Measurements from ENCODE around the gene PTPRN2. TPM values are rescaled to one million over a fixed set of nuclear protein-coding genes. Genes with fewer than 3 reads are reported as not detected.

The PTPRN2 gene
- total and polyA plus RNA-seq, 2 donors (not counting 1 experiment from before 2014, with no cell fraction given) = 0.54 to 1.2 TPM

GRCh38 chr7:157806711-157807110 lies 780.9 kb downstream of the PTPRN2 start:
- Histone ChIP-seq H3K4me3 (replicated peaks in 1 of 4; ENCODE audit: control extremely low read depth in 1 of 4, insufficient read depth in 1 of 4, low read depth in 3 of 4, low read length in 4 of 4) (no peak overlapping the region), H3K27ac (ENCODE audit: insufficient read depth, low read length) (no peak overlapping the region)
- DNase-seq (ENCODE audit: low read depth in 2 of 2) = no peak

DNA sequence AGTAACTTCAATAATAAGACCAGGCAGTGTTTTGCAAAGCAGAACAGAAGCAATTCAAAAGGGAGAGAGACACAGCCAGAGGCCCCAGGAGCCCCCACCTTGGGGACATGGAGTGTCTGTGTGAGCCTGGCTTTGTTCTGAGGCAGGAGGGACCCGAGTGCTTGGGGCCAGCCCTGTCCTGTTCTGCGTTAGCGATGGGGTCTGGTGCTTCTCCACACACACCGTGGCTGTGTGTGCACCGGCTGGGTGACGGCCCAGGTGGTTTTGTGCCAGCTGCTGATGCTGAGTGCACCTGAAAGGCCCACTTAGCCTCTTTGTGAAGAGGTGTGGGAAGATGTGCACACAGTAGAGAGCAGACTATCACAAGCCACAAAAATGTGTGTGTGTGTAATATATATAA lies 781.9 kb downstream of the PTPRN2 start:
- Histone ChIP-seq H3K4me1 (ENCODE audit: control insufficient read depth, extremely low read depth, insufficient read depth, low read length) (no peaks in the 10 kb centered on the region), H3K27ac (ENCODE audit: insufficient read depth, low read length) (no peak overlapping the region), H3K36me3 (ENCODE audit: control insufficient read depth, insufficient read depth, low read length) (no peaks in the 10 kb centered on the region), H3K79me2 (ENCODE audit: control insufficient read depth, insufficient read depth, low read length) (no peaks in the 10 kb centered on the region), H3K9me3 (ENCODE audit: control insufficient read depth, insufficient read depth, low read depth, low read length) (no peaks in the 10 kb centered on the region), H3K4me3 (replicated peaks in 1 of 4; ENCODE audit: control extremely low read depth in 1 of 4, insufficient read depth in 1 of 4, low read depth in 3 of 4, low read length in 4 of 4) (no peak overlapping the region), H3K4me2 (ENCODE audit: extremely low read depth, insufficient read depth, low read length) (no peak overlapping the region), H3K9ac (ENCODE audit: insufficient read depth, low read length) (no peak overlapping the region), H2AFZ (ENCODE audit: low read length) (no peak overlapping the region), H3K27me3 (ENCODE audit: control insufficient read depth, insufficient read depth, low read length) (no peaks in the 10 kb centered on the region), H4K20me1 (ENCODE audit: control insufficient read depth, extremely low read depth, insufficient read depth, low read length) (no peaks in the 10 kb centered on the region)
- TF ChIP-seq CTCF (conservative IDR thresholded peaks at IDR 0.05 in 1 of 2, IDR thresholded peaks at IDR 0.05 in 1 of 2; ENCODE audit: low read depth in 1 of 2, low read length in 2 of 2) (no peak), EZH2 (IDR thresholded peaks at IDR 0.05; ENCODE audit: low read length, missing control alignments) (no peak)
- DNase-seq (ENCODE audit: low read depth in 2 of 2) = no peak

More at GRCh38 chr7:157806711-157807110, 780.9 kb downstream of the PTPRN2 start:
- no peaks in the 10 kb centered on the region for H3K4me1 ChIP-seq (ENCODE audit: control insufficient read depth, extremely low read depth, insufficient read depth, low read length)
- no peak for TF ChIP-seq EZH2 (IDR thresholded peaks at IDR 0.05; ENCODE audit: low read length, missing control alignments)
- TF ChIP-seq CTCF (conservative IDR thresholded peaks at IDR 0.05 in 1 of 2, IDR thresholded peaks at IDR 0.05 in 1 of 2; ENCODE audit: low read depth in 1 of 2, low read length in 2 of 2) = no peak
- H3K9me3 ChIP-seq (ENCODE audit: control insufficient read depth, insufficient read depth, low read depth, low read length) = no peaks in the 10 kb centered on the region
- H3K27me3 ChIP-seq (ENCODE audit: control insufficient read depth, insufficient read depth, low read length) = no peaks in the 10 kb centered on the region
- no peaks in the 10 kb centered on the region for H3K79me2 ChIP-seq (ENCODE audit: control insufficient read depth, insufficient read depth, low read length)
- H2AFZ ChIP-seq (ENCODE audit: low read length) = no peak overlapping the region
- H3K4me2 ChIP-seq (ENCODE audit: extremely low read depth, insufficient read depth, low read length) = no peak overlapping the region
- H3K36me3 ChIP-seq (ENCODE audit: control insufficient read depth, insufficient read depth, low read length) = no peaks in the 10 kb centered on the region
- no peaks in the 10 kb centered on the region for H4K20me1 ChIP-seq (ENCODE audit: control insufficient read depth, extremely low read depth, insufficient read depth, low read length)
- H3K9ac ChIP-seq (ENCODE audit: insufficient read depth, low read length) = no peak overlapping the region

GRCh38 chr7:157803906-157804305 lies 783.7 kb downstream of the PTPRN2 start:
- Histone ChIP-seq H3K79me2 (ENCODE audit: control insufficient read depth, insufficient read depth, low read length) (no peaks in the 10 kb centered on the region), H3K9me3 (ENCODE audit: control insufficient read depth, insufficient read depth, low read depth, low read length) (no peaks in the 10 kb centered on the region), H3K36me3 (ENCODE audit: control insufficient read depth, insufficient read depth, low read length) (no peaks in the 10 kb centered on the region), H3K9ac (ENCODE audit: insufficient read depth, low read length) (no peak overlapping the region), H3K27me3 (ENCODE audit: control insufficient read depth, insufficient read depth, low read length) (no peaks in the 10 kb centered on the region), H3K27ac (ENCODE audit: insufficient read depth, low read length) (no peak overlapping the region), H3K4me3 (replicated peaks in 1 of 4; ENCODE audit: control extremely low read depth in 1 of 4, insufficient read depth in 1 of 4, low read depth in 3 of 4, low read length in 4 of 4) (no peak overlapping the region), H3K4me2 (ENCODE audit: extremely low read depth, insufficient read depth, low read length) (no peak overlapping the region), H4K20me1 (ENCODE audit: control insufficient read depth, extremely low read depth, insufficient read depth, low read length) (no peaks in the 10 kb centered on the region), H3K4me1 (ENCODE audit: control insufficient read depth, extremely low read depth, insufficient read depth, low read length) (no peaks in the 10 kb centered on the region), H2AFZ (ENCODE audit: low read length) (no peak overlapping the region)
- no peak for TF ChIP-seq EZH2 (IDR thresholded peaks at IDR 0.05; ENCODE audit: low read length, missing control alignments)
- no peak for TF ChIP-seq CTCF (conservative IDR thresholded peaks at IDR 0.05 in 1 of 2, IDR thresholded peaks at IDR 0.05 in 1 of 2; ENCODE audit: low read depth in 1 of 2, low read length in 2 of 2)
- DNase-seq (ENCODE audit: low read depth in 2 of 2) = no peak

Measured in fibroblast of lung (primary cell).